HG02763 (cell line): ENCODE measurements around the gene PABPN1L.
"Not testable (repeated sequence)": the region's sequence is repeated elsewhere in the genome, so short reads cannot be mapped to it uniquely, and the experiment has no call there.

Experiments
- ATAC-seq: cut with Tn5 transposase; IDR thresholded peaks from one replicate; pipeline ENCODE4 v1.9.1; 2021; ENCODE audit warnings: mild to moderate bottlenecking, moderate library complexity; ENCODE audit not compliant: unreplicated experiment

Gene PABPN1L

GRCh38 chr16:88901718-88902337 is 35.4 kb upstream of the PABPN1L start:
- no peak for ATAC-seq

GRCh38 chr16:88900662-88901052 is 34.2 kb upstream of the PABPN1L start:
- ATAC-seq, result no peak

GRCh38 chr16:88899901-88900661 is 33.6 kb upstream of the PABPN1L start:
- no peak for ATAC-seq

GRCh38 chr16:88897696-88898425 is 31.4 kb upstream of the PABPN1L start:
- no peak for ATAC-seq

GRCh38 chr16:88896238-88897070 is 30.0 kb upstream of the PABPN1L start:
- ATAC-seq, result no peak

GRCh38 chr16:88895335-88895734 is 28.9 kb upstream of the PABPN1L start:
- ATAC-seq, result no peak

- no peak for ATAC-seq
Observed at GRCh38 chr16:88894681-88895300, 28.3 kb upstream of the PABPN1L start.

GRCh38 chr16:88894266-88894665 is 27.8 kb upstream of the PABPN1L start:
- ATAC-seq, result not testable (repeated sequence)

GRCh38 chr16:88893127-88893968 is 26.9 kb upstream of the PABPN1L start:
- no peak for ATAC-seq

GRCh38 chr16:88892065-88892464 is 25.6 kb upstream of the PABPN1L start:
- no peak for ATAC-seq

GRCh38 chr16:88891083-88891482 is 24.6 kb upstream of the PABPN1L start:
- ATAC-seq, result no peak

- ATAC-seq, result not testable (repeated sequence)
Observed at GRCh38 chr16:88889702-88890352, 23.4 kb upstream of the PABPN1L start.

- ATAC-seq, result no peak
Observed at GRCh38 chr16:88888461-88889387, 22.3 kb upstream of the PABPN1L start.

- no peak for ATAC-seq
Observed at GRCh38 chr16:88888057-88888456, 21.6 kb upstream of the PABPN1L start.

- no peak for ATAC-seq
Observed at GRCh38 chr16:88886845-88887521, 20.5 kb upstream of the PABPN1L start.

- ATAC-seq, result no peak
Observed at GRCh38 chr16:88886420-88886844, 20.0 kb upstream of the PABPN1L start.

- no peak for ATAC-seq
Observed at GRCh38 chr16:88885693-88886280, 19.3 kb upstream of the PABPN1L start.
